Stimulated activated CD4-positive, alpha-beta T cell treated with anti-CD3 and anti-CD28 coated beads, TNF-alpha, amount 100 ng/mL, for 4 hours (primary cell): ENCODE data around the gene AP2M1.

Experiments used
- DNase-seq, 3 experiments: peaks; one replicate each; pipeline ENCODE4 v3.0.0-alpha.2; 2020; ENCODE audit warnings: low read depth in 3 of 3

Gene AP2M1

DNA sequence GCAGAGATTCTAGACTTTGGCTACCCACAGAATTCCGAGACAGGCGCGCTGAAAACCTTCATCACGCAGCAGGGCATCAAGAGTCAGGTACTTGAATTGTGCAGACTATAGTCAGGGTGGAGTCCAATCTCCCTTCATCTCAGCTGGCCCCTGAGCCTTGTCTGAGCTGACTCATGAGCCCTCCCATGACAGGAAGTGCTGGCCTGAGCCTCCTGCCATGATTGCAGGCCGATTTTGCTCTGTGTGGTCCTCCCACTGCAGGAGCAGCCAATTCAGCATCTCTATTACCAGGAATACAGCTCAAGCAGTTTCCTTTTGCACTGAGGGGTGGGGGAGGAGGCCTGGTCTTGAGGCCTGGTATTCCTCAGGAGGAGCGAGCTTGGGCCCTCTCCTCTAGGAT is 5.5 kb downstream of the AP2M1 start:
- DNase-seq = no peak

GRCh38 chr3:184181596-184181995 is 6.9 kb downstream of the AP2M1 start:
- no peak for DNase-seq

GRCh38 chr3:184183679-184184078 is 9.0 kb downstream of the AP2M1 start:
- no peak for DNase-seq

DNA sequence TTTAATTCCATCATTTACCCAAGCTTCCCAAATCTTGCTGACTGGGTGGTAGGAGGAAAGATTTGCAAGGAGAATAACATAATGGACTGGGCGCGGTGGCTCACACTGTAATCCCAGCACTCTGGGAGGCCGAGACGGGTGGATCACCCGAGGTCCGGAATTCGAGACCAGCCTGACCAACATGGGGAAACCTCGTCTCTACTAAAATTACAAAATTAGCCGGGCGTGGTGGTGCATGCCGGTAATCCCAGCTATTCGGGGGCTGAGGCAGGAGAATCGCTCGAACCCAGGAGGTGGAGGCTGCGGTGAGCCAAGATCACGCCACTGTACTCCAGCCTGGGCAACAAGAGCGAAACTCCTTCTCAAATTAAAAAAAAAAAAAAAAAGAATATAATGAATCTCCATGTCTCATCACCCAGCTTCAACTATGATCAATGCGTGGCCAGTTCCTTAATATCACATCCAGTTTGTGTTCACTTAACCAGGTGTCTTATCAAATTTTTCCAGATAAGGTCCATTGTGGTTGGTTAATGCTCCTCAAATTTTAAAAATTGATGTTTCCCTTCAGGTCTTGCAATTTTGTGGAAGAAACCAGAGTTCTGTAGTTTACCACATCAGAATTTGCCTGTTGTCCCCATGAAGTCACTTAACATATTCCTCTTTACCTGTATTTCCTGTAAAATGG is 10.0 kb downstream of the AP2M1 start:
- no peak for DNase-seq

- peak; percentile 98 to 99 (median 98) for DNase-seq
These were observed 11.0 kb downstream of the AP2M1 start for GRCh38 chr3:184185461-184186183.

DNA sequence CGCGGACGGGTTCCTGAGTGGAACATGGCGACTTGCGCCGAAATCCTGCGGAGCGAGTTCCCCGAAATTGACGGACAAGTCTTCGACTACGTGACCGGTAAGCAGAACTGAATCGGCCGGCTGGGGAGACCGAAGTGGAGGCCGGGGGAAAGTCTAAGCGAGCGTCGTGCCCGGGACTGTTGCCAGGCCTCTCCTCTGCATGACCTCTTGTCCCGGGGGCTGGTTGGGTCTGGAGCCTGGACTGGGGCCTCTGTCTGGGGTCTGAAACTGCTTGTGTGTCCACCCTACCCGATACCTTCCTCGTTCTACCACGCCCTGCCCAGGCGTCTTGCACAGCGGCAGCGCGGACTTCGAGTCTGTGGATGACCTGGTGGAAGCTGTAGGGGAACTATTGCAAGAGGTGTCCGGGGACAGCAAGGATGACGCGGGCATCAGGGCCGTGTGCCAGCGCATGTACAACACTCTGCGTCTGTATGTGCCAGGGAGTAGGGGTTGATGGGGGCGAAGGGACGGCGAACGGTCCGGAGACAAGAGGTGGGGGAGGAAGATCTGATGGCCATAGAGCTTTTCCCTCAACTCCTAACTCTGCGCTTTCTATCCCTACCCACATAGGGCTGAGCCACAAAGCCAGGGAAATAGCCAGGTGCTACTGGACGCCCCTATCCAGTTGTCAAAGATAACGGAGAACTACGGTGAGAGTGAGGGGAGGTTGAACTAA is 11.7 kb downstream of the AP2M1 start, which contains the start of gene ABCF3:
TSS of gene ABCF3 (plus strand) at position 16 of the 718 bp plus-strand sequence. CDS start at position 25, 9 bp downstream.
- DNase-seq = no peak

DNA sequence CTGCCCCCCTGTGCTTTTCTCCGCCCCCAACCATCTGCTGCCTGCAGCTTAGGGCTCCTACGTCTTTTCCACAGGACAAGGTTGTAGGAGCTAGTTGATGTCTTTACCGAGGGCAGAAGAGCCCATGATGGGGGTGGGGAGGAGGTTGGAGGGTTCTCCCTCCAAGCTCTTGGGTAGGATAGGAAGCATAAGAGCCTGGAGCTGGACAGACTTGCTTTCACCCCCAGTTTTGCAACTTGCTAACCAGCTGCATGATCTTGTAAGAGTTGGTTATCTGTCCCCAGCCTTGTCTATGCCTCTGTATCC is 12.2 kb downstream of the AP2M1 start:
- no peak for DNase-seq

GRCh38 chr3:184188080-184188479 is 13.4 kb downstream of the AP2M1 start:
- no peak for DNase-seq

DNA sequence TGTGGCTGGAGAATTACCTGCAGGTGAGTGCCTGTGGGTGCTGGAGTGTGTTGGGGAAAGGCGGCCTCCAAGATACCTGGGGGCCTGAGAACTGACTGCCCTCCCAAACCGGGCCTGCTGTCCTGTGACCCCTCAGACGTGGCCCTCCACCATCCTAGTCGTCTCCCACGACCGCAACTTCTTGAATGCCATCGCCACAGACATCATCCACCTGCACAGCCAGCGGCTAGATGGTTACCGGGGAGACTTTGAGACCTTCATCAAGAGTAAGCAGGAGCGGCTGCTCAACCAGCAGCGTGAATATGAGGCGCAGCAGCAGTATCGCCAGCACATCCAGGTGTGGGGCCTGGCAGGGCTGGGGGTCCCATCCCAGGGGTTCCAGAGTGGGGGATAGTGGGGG is 14.8 kb downstream of the AP2M1 start:
- DNase-seq = no peak

- no peak for DNase-seq
These were observed 18.2 kb downstream of the AP2M1 start for GRCh38 chr3:184192889-184193288.

- DNase-seq = no peak
These were observed 19.4 kb downstream of the AP2M1 start for GRCh38 chr3:184193991-184194539.

GRCh38 chr3:184196536-184196935 is 21.9 kb downstream of the AP2M1 start:
- DNase-seq = no peak

DNA sequence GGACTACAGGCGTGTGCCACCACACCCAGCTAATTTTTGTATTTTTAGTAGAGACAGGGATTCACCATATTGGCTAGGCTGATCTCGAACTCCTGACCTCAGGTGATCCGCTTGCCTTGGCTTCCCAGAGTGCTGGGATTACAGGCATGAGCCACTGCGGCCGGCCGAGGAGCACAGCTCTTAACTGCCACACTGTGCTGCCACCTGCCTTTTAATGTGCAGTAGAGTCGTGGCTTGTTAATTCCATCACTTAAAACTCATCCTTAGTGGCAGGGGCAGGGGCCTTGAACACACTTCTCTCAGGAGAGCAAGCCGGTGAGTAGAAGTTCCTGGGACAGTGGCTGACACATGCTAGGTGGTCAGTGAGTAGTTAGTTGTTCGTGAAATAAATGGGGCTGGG is 23.9 kb downstream of the AP2M1 start:
- no peak for DNase-seq

DNA sequence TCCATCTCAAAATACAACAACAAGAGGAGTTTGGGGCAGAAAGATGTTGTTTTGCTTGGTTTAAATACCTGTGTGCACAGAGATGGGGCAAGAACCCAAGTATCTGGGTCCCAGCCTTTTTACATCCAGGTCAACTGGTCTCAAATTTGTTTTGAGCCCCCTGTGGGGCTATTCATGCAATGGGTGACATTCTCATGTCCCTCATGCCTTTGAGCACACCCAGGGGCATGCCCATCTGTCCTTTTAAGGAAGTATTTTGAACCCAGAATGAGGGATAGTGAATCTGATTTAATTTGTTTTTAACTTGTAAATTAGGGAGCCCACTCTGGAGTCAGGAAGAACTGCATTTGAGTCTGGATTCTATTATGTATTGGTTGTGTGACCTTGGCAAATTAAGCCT is 26.2 kb downstream of the AP2M1 start:
- no peak for DNase-seq

- DNase-seq = no peak
These were observed 28.9 kb downstream of the AP2M1 start for GRCh38 chr3:184203526-184203925.

- DNase-seq = no peak
These were observed 34.7 kb downstream of the AP2M1 start for GRCh38 chr3:184209146-184209923.

DNA sequence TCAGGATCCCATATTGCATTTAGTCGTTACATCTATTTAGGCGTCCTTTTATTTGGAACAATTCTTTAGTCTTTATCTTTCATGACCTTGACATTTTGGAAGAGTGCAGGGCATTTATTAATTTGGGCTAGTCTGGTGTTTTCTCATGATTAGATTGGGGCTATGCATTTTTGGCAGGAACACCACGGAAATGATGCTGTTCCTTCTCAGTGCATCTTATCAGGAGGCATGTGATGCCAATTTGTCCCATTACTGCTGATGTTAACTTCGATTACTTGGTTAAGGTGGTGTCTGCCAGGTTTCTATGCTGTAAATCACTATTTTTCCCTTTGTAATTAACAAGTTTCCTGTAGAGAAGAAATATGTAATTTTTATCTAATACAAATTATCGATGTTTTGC is 36.6 kb downstream of the AP2M1 start:
- no peak for DNase-seq

- DNase-seq = no peak
These were observed 37.1 kb downstream of the AP2M1 start for GRCh38 chr3:184211718-184212117.

DNA sequence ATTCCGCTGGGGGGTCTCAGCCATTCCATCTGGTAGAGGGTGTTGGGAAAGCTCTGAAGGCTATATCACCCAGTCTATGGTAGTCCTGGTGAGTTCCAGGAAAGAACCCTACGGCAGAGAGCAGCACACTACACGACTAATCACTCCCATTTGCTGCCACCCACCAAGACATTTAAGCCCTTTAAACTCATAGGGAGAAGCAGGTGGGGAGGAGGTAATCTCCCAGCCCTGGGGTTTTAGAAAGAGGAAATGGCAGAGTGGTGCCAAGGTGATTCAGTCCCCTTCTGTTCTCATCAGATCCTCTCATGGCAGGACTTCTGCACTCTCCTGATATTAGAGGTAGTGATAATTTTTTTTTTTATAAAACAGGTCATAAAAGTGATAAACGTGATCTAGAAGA is 44.2 kb downstream of the AP2M1 start:
- DNase-seq = no peak

- DNase-seq = no peak
These were observed 47.9 kb downstream of the AP2M1 start for GRCh38 chr3:184222521-184222920.

GRCh38 chr3:184223946-184224345 is 49.3 kb downstream of the AP2M1 start:
- no peak for DNase-seq

- DNase-seq = peak in 2 of 3 experiments; percentile 22 to 41
These were observed 52.9 kb downstream of the AP2M1 start for GRCh38 chr3:184227481-184227935.
